ENCODE measurements around the gene C16orf86. TPM values are rescaled to one million over a fixed set of nuclear protein-coding genes. Genes with fewer than 3 reads are reported as not detected.

C16orf86 gene
- total RNA-seq, 4 donors from 2014 or later, result 3.6 to 12.9 (median 5.0) TPM

- TF ChIP-seq POLR2AphosphoS5 (IDR thresholded peaks at IDR 0.05) (no peak), CTCF (IDR thresholded peaks at IDR 0.05) (no peak), POLR2A (IDR thresholded peaks at IDR 0.05) (no peak), EP300 (IDR thresholded peaks at IDR 0.05) (no peak)
- H3K4me1 ChIP-seq, result peaks cover 0 to 46% (median 24%) of the 10 kb centered on the region in 3 donors
- H3K36me3 ChIP-seq, result peaks cover 0 to 27% of the 10 kb centered on the region in 2 donors
- H3K9me3 ChIP-seq, result no peaks in the 10 kb centered on the region
- peak overlapping the region; percentile 71 to 95 (median 92) for H3K27ac ChIP-seq
- no peaks in the 10 kb centered on the region for H3K27me3 ChIP-seq
- H3K4me3 ChIP-seq, result peak overlapping the region; percentile 75 to 83
- ATAC-seq, result no peak
- WGBS, 2 donors (ENCODE audit: low coverage in 1 of 2), result no CpG with 5 or more reads among the region's 10 CpGs
Observed at GRCh38 chr16:67667453-67667816, 821 bp downstream of the C16orf86 start.

DNA sequence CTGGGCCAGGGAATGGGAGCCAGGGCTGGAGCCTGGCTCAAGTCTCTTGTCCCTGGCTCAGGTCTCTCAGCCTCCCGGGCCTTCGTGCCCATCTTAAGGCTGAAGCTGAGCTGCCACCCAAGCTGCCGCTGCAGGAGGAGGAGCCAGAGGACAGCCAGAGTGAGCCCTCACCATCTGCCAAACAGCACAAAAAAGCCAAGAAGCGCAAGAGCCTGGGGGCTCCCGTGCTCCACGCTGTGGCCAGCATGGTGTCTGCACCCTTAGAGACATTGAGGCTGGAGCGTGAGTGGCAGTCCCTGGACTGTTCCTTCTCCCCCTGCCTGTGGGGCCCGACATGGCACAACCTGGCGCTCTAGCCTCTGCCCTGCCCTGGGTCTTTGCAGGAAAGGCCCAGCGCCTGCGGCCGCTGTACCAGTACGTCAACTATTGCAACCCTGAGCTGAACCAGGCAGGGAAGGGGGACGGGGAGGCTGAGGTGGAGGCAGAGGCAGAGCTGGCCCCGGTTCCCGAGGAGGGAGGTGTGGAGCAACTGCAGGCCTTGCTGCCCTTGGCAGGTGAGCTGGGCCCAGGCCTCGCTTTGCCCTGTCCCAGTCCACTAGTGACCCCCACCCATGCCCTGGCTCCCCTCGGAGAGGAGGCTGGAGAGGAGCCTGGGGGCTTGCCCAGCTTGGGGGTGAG lies 1.3 kb downstream of the C16orf86 start:
- peak overlapping the region in 1 of 2 donors; percentile 83 for H3K4me3 ChIP-seq
- no peaks in the 10 kb centered on the region for H3K27me3 ChIP-seq
- TF ChIP-seq POLR2AphosphoS5 (IDR thresholded peaks at IDR 0.05) (peak; percentile 80), EP300 (IDR thresholded peaks at IDR 0.05) (no peak), POLR2A (IDR thresholded peaks at IDR 0.05) (no peak), CTCF (IDR thresholded peaks at IDR 0.05) (peak in 3 of 4 experiments; percentile 92 to 98 (median 94))
- ATAC-seq, result peak; percentile 86
- no peaks in the 10 kb centered on the region for H3K9me3 ChIP-seq
- peaks cover 0 to 22% of the 10 kb centered on the region in 2 donors for H3K36me3 ChIP-seq
- 0% methylated on average over 1 of the region's 18 CpGs; no CpG with 5 or more reads in 1 of the 2 donors for WGBS, 2 donors (ENCODE audit: low coverage in 1 of 2)
- H3K27ac ChIP-seq, result peak overlapping the region; percentile 71 to 95 (median 92)
- H3K4me1 ChIP-seq, result peaks cover 0 to 52% (median 24%) of the 10 kb centered on the region in 3 donors

GRCh38 chr16:67668495-67669157 lies 2.0 kb downstream of the C16orf86 start:
- H3K4me3 ChIP-seq, result no peak overlapping the region
- no peaks in the 10 kb centered on the region for H3K9me3 ChIP-seq
- TF ChIP-seq CTCF (IDR thresholded peaks at IDR 0.05) (peak in 1 of 4 experiments; percentile 25), POLR2A (IDR thresholded peaks at IDR 0.05) (no peak)
- peak overlapping the region in 3 of 4 donors; percentile 91 to 95 (median 93) for H3K27ac ChIP-seq
- WGBS, 2 donors (ENCODE audit: low coverage in 1 of 2), result 89 to 100% methylated on average over 1 to 6 of the region's 6 CpGs
- peaks cover 0 to 15% of the 10 kb centered on the region in 2 donors for H3K36me3 ChIP-seq
- peaks cover 0 to 58% (median 24%) of the 10 kb centered on the region in 3 donors for H3K4me1 ChIP-seq
- H3K27me3 ChIP-seq, result no peaks in the 10 kb centered on the region
- ATAC-seq, result no peak

GRCh38 chr16:67669499-67670101 lies 3.0 kb downstream of the C16orf86 start:
- no peak overlapping the region for H3K4me3 ChIP-seq
- H3K9me3 ChIP-seq, result no peaks in the 10 kb centered on the region
- H3K4me1 ChIP-seq, result peaks cover 0 to 63% (median 24%) of the 10 kb centered on the region in 3 donors

More at GRCh38 chr16:67669499-67670101, 3.0 kb downstream of the C16orf86 start:
- Histone ChIP-seq H3K27me3 (no peaks in the 10 kb centered on the region), H3K36me3 (peaks cover 0 to 5% of the 10 kb centered on the region in 2 donors), H3K27ac (no peak overlapping the region)
- ATAC-seq, result no peak
- TF ChIP-seq POLR2AphosphoS5 (IDR thresholded peaks at IDR 0.05) (no peak), POLR2A (IDR thresholded peaks at IDR 0.05) (no peak), EP300 (IDR thresholded peaks at IDR 0.05) (no peak), CTCF (IDR thresholded peaks at IDR 0.05) (no peak)
- WGBS, 2 donors (ENCODE audit: low coverage in 1 of 2), result 87% methylated on average over 7 of the region's 10 CpGs; no CpG with 5 or more reads in 1 of the 2 donors

All from gastroesophageal sphincter (tissue), 4 donors.